ENCODE data around the gene GIT2. TPM values are rescaled to one million over a fixed set of nuclear protein-coding genes. Genes with fewer than 3 reads are reported as not detected.

Gene GIT2
- total RNA-seq, 1 donor = 50.8 TPM

GRCh38 chr12:110005319-110005973, 9.3 kb upstream of the GIT2 start:
- no peak for TF ChIP-seq CTCF (IDR thresholded peaks at IDR 0.05; ENCODE audit: insufficient read depth, low read length)
- no peak overlapping the region for H3K4me3 ChIP-seq (ENCODE audit: low read depth, low read length)
- no peak for DNase-seq (ENCODE audit: low read depth)

GRCh38 chr12:110004598-110004997, 8.4 kb upstream of the GIT2 start:
- TF ChIP-seq CTCF (IDR thresholded peaks at IDR 0.05; ENCODE audit: insufficient read depth, low read length) = no peak
- H3K4me3 ChIP-seq (ENCODE audit: low read depth, low read length) = no peak overlapping the region
- DNase-seq (ENCODE audit: low read depth) = no peak

- no peak overlapping the region for H3K4me3 ChIP-seq (ENCODE audit: low read depth, low read length)
- no peak for TF ChIP-seq CTCF (IDR thresholded peaks at IDR 0.05; ENCODE audit: insufficient read depth, low read length)
- DNase-seq (ENCODE audit: low read depth) = no peak
Observed at GRCh38 chr12:110002676-110003515, 6.7 kb upstream of the GIT2 start.

- no peak for TF ChIP-seq CTCF (IDR thresholded peaks at IDR 0.05; ENCODE audit: insufficient read depth, low read length)
- DNase-seq (ENCODE audit: low read depth) = peak; percentile 69
- H3K4me3 ChIP-seq (ENCODE audit: low read depth, low read length) = peak overlapping the region; percentile 51
Observed at GRCh38 chr12:110001596-110001995, 5.4 kb upstream of the GIT2 start.

- TF ChIP-seq CTCF (IDR thresholded peaks at IDR 0.05; ENCODE audit: insufficient read depth, low read length) = no peak
- peak overlapping the region; percentile 92 for H3K4me3 ChIP-seq (ENCODE audit: low read depth, low read length)
- DNase-seq (ENCODE audit: low read depth) = peak; percentile 70
Observed at GRCh38 chr12:109999983-110000505, 3.9 kb upstream of the GIT2 start.

- no peak for TF ChIP-seq CTCF (IDR thresholded peaks at IDR 0.05; ENCODE audit: insufficient read depth, low read length)
Observed at GRCh38 chr12:109999649-109999971, 3.4 kb upstream of the GIT2 start.

More at GRCh38 chr12:109999649-109999971, 3.4 kb upstream of the GIT2 start:
- H3K4me3 ChIP-seq (ENCODE audit: low read depth, low read length) = peak overlapping the region; percentile 92
- DNase-seq (ENCODE audit: low read depth) = no peak

Data from fibroblast of the aortic adventitia (primary cell).